GM19193 (cell line): ENCODE data around the gene CDH13.

ENCODE experiments used
- POLR2A ChIP-seq: IDR thresholded peaks from 4 replicates; pipeline ENCODE4 v1.6.1; 2011; ENCODE audit not compliant: insufficient read depth, insufficient read length; ENCODE audit errors: extremely low read depth

The CDH13 gene

DNA sequence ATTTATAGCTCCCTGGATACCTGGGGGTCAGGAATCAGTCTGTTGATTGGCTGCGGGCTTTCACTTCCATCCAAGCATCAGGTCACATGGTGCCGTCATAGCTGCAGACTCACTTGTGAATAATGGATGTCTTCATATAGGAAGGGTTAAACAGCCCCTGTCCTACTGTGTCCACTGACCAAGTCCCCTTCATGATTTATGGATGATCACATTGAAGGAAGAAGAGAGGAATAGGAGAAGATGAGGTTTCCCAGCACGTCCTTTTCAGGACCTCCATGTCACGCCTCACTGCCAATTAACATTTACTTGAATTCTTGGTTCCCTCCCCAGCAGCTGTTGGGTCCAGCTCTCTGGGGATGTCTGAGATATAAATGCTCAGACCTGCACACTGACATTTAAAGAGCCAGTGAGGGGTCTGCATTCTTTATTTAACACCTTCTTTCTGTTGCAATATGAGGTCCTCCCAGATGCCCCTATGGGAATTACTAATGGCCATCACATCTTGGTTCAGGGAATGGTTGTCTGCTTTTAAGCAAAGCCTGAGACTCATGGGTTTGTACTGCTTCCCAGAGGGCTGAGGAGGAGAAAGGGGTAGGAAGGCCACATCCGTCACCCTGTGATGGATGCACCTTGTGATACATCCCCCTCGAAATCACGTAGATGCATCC is 950.4 kb downstream of the CDH13 start:
- TF ChIP-seq POLR2A = no peak

DNA sequence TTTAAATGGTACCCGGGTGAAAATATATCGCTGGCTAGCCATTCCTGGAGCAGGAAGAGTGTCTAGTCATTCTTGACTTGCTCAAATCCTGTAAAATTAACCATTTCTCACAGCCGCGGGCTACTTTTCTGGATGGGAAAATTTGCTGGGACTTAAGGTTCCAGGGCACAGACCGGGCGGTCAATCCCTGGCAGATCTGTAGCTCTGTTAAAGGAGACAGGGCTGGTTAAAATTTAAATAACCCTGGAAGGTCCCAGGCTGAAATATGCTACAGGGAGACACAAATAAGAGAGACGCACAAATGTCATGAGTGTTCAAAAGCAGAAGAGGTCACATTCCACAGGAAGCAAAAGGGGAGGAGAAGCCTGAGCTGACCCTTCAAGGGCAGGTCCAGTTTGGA is 951.4 kb downstream of the CDH13 start:
- TF ChIP-seq POLR2A = no peak

DNA sequence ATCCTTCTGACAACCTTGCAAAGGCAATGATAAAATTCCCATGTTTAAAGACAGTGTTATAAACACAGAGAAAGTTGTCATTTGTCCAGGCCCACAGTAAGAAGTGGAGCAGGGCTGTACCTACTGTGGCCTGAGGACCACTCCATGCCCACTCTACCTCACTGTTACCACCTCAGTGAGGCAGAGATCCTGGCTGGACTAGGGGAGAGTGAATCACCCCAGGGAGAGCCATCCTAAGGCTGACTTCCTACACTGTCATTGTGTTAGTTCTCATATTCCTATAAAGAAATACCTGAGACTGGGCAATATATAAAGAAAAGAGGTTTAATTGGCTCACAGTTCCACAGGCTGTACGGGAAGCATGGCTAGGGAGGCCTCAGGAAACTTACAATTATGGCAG is 952.3 kb downstream of the CDH13 start:
- no peak for TF ChIP-seq POLR2A

DNA sequence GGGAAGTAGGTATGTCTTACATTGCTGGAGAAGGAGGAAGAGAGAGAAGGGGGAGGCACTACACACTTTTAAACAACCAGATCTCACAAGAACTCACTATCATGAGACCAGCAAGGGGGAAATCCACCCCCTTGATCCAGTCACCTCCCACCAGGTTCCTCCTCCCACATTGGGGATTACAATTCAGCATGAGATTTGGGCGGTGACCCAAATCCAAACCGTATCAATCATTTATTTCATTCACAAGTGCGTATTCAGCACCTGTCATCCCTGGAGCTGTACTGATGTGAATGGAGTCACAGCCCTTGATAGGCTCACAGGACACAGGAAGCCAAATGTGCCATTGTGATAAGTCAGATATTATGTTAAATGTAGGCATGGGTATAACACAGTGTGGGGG is 952.7 kb downstream of the CDH13 start:
- no peak for TF ChIP-seq POLR2A

DNA sequence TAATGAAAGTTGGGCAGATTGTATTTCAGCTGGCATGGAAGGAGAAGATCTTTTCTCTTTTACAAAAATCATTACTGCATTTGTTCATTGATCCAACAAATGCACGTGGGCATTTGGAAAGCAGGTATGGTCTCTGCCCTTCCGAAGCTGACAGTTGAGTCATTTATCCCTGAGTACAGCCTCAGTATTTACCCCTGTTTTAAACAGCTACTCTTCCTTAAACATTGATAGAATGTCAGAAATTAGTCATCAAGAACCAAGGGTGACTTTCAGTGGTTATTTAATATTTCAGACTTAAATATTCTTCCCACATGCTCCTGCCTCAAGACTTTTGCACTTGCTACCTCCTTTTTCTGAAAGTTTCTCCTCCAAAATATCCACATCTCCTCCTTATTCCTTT is 954.3 kb downstream of the CDH13 start:
- no peak for TF ChIP-seq POLR2A

DNA sequence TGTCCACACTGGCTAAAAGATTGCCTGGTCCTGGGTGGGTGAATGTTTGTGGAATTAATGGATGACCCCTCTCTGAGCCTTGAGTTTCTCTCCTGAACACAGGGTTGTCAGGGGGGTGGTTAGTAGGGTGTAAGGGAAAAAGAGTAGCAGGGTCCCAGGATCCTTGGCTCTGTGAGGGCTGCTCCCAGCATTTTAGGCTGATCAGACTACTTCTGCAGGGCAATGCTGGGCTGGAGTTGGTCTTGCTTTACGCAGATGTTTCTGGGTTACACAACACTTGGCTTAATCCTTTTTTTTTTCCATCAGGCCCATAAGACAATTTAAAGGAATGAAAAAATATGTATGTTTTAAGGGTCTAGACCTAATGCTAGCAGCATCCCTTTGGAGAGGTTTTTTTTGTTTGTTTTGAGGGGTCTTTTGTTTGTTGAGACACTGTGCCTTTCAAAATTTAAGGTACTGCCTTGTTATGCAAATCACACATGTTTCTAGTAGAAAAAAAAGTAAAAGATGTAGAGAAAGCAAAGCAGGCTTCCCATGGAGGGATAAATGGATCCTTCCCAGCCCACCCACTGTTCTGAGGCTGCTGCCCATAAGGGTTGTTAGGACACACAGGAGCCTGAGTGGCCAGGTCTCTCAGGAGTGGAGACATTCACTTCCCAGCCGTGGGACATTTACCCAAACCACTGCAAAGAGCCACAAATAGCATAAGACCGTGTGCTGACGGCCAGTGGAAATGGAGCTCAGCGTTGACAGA is 955.4 kb downstream of the CDH13 start:
- no peak for TF ChIP-seq POLR2A

DNA sequence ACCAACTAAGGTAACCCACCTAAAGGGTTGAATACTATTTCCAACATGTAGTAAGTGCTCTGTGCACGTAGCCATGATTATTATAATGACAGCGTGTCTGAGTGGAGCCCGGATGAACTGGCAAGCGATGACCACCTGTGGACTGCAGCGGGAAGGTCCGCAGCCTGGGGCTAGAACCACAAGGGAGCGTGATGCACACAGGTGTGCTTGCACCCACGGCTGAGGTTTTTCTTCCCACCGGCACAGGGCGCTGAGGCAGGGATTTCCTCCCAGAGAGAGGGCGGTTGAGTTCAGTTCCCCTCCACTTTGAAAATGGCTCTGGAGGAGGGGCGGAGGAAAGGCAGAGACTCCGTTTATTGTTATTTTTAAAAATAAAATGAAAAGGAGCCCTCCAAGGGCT is 959.3 kb downstream of the CDH13 start:
- no peak for TF ChIP-seq POLR2A

DNA sequence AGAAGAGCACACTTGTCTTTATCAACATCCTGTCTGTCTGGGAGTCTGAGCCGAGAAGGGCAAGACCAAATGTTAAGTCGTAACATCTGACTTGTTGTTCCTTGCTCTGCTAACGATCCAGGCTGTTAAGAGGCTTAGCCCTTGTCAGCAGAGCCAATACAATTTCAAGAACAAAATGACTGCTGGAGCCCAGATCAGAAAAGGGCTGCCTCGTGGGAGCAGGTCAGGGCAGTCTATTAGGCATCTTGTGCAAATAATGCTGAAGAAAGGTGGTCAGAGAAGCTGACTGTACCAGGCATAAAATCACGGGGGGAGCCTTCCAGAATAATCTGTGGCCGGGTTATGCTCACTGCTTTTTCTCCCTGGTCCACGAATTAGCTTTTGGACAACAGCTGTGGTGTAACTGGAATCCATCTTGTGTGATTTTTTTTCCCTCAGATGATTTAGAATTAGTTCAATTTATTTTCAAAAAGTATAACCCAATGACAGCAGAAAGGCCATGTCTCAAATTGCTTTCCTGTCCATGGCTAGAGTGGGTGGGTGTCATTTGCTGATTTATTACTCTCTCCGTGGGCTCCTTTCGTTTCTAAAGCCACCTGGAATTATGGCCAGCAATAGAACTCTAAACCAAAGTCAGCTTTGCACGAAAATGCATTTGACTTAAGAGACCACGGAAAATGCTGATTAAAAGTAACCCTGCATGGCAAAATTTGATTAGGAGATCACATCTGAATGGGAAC is 959.9 kb downstream of the CDH13 start:
- TF ChIP-seq POLR2A = no peak

DNA sequence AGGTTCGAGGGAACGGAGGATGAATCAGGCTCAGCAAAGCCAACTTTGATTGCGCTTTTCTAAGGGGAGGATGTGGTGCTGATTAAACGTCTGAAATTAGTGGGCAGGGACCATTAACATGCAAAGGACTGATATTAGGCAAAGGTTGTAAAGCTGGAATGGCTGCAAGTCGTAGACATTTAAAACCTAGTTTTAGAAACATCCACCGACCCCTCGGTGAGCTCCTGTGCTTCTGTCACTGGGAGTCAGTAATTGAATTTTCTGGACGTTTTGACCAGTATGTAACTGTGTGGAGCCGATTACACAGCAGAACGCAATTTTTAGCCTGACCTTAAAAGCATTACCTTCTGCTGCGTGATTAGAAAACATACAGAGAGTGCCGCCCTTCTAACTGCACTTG is 960.4 kb downstream of the CDH13 start:
- no peak for TF ChIP-seq POLR2A

DNA sequence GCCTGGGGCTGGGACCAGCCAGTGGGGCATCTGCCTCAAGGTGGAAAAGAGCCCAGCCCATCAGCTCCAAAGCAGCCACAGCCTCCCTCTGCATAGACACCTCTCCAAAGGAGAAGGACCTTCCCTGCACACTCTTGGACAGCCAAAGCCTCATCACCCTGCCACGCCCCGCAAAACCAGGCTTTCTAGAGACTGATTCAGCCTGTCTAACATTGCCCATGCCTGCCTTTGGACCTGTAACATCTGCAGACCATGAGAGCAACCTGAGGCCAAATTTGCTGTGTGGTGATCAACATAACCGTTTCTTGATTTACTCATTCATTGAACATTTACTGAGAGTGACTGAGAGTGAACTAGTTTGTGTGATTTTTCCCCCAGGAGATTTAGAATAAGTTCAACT is 961.3 kb downstream of the CDH13 start:
- no peak for TF ChIP-seq POLR2A

DNA sequence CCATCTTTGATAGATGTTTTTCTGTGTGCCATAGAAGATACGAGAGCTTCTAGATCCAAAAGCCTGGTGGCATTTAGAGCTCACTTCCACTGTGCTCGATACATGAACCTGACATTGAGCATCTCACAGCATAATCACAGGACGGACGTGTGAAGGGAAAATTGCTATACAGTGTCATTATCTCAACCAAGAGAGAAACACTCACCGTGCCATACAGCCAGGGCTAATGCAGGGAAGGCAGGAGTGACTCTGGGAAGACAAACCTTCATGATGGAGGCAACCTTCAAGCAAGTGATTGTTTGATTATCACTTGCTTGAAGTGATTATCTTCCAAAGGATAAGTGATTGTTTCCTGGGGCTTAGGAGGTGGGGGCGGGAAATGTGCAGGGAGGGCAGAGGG is 962.8 kb downstream of the CDH13 start:
- no peak for TF ChIP-seq POLR2A

DNA sequence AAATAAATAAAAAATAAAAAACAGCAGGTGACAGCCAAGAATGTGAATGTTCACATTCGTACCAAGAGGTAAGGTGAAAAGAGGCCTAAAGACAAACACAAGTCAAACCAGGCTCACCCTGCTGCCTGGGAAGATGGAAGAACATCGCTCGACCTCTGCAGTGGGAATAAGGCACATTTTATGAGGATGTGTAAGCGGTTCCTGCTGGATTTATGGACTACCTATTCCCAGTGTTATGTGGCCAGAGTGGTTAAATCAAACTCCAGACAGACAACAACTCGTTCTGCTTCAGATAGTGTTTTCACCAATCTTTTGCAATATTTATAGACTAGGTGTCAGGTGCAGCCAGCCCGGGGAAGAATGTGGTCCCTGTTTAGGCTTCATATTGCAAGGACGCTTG is 966.0 kb downstream of the CDH13 start:
- no peak for TF ChIP-seq POLR2A

DNA sequence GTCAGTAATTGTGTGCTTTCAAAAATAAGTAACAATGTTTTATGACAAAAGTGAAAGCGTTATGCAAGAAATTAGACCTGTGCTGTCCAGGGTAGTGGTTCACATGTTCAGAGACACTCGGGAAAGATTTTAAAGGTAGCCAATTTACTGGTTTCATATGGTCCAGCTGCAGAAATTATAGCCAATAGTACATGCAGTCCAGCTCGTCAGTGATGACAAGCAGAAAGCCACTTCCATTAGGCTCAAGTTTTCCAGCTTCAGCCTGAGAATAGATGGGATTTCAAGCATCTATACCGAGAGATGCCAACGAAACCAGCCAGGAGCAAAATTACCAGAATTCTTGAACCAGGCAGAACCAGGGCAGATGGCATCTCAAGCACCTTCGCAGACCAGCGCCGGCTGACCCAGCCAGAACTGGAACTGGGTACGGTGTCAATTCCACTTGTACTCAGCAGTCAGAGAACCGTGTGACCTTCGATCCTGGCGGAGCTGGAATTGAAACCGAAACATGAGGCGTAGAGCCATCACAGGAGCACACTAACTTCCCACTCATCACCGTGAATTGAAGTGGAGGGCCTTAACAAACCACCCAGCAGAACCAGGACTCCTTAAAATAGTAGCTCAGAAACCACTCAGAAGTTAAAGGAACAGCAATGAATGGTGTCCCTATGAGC is 973.2 kb downstream of the CDH13 start:
- no peak for TF ChIP-seq POLR2A

DNA sequence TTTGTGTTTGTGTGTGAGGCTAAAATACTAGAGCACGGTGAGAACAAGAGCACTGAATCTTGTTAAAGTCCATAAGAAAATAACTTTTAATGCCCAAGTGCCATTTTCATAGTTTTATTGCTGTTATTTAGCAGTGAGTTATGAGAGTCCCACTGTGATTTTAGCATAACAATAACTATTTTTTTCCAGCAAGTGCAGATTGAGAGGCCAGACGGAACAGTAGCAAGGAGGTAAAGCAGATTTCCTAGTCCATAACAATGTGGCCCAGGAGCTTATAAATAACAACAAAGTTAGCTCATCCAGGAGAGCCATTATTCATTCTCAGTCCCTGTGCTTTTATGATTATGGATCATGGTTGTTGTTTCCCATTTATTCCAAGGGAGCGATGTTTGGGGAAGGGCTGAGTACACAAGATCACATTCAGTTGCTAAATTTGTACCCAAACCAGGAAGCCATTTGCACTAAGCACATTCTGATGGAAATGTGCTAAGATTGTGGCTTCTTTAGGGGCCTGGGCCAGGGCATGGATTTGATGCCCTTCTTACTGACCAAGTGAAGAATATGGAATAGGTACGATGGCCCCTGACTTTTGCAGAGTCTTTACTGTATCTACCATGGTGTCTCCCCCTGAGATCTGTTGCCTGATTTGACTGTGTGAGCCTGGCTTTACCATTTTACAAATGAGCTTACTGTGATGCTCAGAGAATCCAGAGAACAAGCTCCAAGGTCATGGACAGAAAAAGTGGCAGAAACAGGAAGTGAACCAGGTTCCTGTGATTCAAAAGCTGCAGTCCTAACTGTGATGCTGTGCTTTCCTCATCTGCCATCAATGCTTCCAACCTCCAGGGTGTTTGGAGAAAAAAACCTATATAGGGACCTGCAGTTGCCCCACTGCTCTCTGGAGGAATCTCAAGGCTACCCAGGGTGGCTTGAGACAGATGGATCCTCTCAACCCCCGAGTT is 976.3 kb downstream of the CDH13 start:
- TF ChIP-seq POLR2A = no peak
